Kidney (tissue), 14 donors: Measurements from ENCODE around the gene KIAA1328. TPM values are rescaled to one million over a fixed set of nuclear protein-coding genes. Genes with fewer than 3 reads are reported as not detected.
A peak's percentile ranks its signal among the peaks of the same experiment; 100 is the strongest.

Experiments used
- DNase-seq, 5 donors: peaks; one replicate each; pipeline ENCODE4 v3.0.0-alpha.2; 2013 to 2020
- FAIRE-seq: peaks from 2 replicates; lab custom pipeline; 2012; peaks lifted over from hg19 to GRCh38; lab: Jason Lieb, UNC
- H3K27ac ChIP-seq, 2 donors: one replicate each; pipeline ENCODE4 v1.7.0; 2013; ENCODE audit warnings: low read depth in 2 of 2, low read length in 2 of 2, inconsistent platforms in 1 of 2
- H3K27me3 ChIP-seq: one replicate; pipeline ENCODE4 v1.7.1; 2013; ENCODE audit warnings: low read length, inconsistent platforms; ENCODE audit not compliant: control insufficient read depth, insufficient read depth
- H3K36me3 ChIP-seq, 3 donors: one replicate each; pipeline versions ENCODE4 v1.7.0 to v1.7.1; 2013; ENCODE audit warnings: low read length in 3 of 3, control low read depth in 1 of 3, inconsistent platforms in 1 of 3; ENCODE audit not compliant: insufficient read depth in 3 of 3, control insufficient read depth in 2 of 3
- H3K4me1 ChIP-seq, 3 donors: one replicate each; pipeline versions ENCODE4 v1.7.0 to v1.7.1; 2013; ENCODE audit warnings: low read length in 3 of 3, inconsistent platforms in 1 of 3, low read depth in 1 of 3; ENCODE audit not compliant: control insufficient read depth in 2 of 3, insufficient read depth in 2 of 3
- H3K4me3 ChIP-seq, 3 donors: one replicate each; pipeline versions ENCODE4 v1.7.0 to v1.8.1; 2013; ENCODE audit warnings: low read length in 3 of 3, control low read depth in 1 of 3, inconsistent platforms in 1 of 3
- H3K9ac ChIP-seq, 3 donors: one replicate each; pipeline versions ENCODE4 v1.7.0 to v1.7.1; 2013; ENCODE audit warnings: low read length in 3 of 3, control low read depth in 1 of 3, inconsistent platforms in 1 of 3
- H3K9me3 ChIP-seq, 3 donors: one replicate each; pipeline versions ENCODE4 v1.7.0 to v1.7.1; 2013; ENCODE audit warnings: low read length in 3 of 3, control low read depth in 1 of 3, inconsistent platforms in 1 of 3; ENCODE audit not compliant: control insufficient read depth in 2 of 3, insufficient read depth in 1 of 3
- intact Hi-C: fragments of 100-400 bp; cut with DNase I; formaldehyde crosslinking; loops from one replicate; pipeline ENCODE4 v1.11.1; 2022
- polyA plus RNA-seq: library from polyadenylated mRNA; stranded (reverse); fragments of 350-450 nt; fragmentation: Illumina TruSeq; extraction: RNeasy Lipid Tissue Mini Kit (QIAGEN cat#74804); gene quantifications from one replicate; pipeline ENCODE4 v1.2.3, GENCODE V29; 2014; ENCODE audit warnings: low read depth, low replicate concordance; ENCODE audit not compliant: insufficient read depth
- total RNA-seq: library from RNA; stranded (reverse); fragmentation: NEBNext Ultra II Directional; extraction: Animal tissue kit (Norgen Biotek cat#: 25700); gene quantifications from one replicate; pipeline ENCODE4 v1.2.1, GENCODE V29; 2021
- TF ChIP-seq, protein P1 (sequence below): IDR thresholded peaks from 3 replicates; pipeline ENCODE4 v1.5.1; 2012; ENCODE audit warnings: mild to moderate bottlenecking, moderate library complexity, borderline replicate concordance; ENCODE audit not compliant: insufficient read depth; ENCODE audit errors: extremely low read depth
- donor health status: control.
- donor health status: control.
- donor health status: control.
- donor health status: control.
- donor health status: control.
- donor health status: DM: yes; HTN: yes; CAD: no.
- donor health status: Normal renal cell carcinoma (clear cell type).

Gene KIAA1328
- total and polyA plus RNA-seq, 2 donors from 2014 or later = 2.7 to 11.6 TPM

DNA sequence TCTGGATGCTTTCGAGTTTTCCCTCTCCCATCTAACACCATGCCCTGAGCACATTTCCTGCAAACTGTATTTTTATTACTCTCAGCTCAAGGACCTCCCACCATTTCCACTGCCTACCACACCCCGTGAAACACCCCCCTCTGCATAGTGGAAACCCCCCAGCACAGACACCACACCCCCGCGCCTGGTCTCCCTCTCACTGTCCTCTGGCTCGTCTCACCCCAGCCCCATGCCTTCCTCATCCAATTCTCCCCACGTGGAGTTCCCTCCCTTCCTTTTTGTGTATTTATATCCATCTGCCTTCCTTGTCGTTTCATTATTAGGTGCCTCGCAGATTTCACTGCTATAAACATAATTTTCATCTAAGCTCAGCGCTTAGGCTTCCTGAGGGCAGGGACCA is 429.2 kb downstream of the KIAA1328 start:
- TF ChIP-seq, protein P1, sequence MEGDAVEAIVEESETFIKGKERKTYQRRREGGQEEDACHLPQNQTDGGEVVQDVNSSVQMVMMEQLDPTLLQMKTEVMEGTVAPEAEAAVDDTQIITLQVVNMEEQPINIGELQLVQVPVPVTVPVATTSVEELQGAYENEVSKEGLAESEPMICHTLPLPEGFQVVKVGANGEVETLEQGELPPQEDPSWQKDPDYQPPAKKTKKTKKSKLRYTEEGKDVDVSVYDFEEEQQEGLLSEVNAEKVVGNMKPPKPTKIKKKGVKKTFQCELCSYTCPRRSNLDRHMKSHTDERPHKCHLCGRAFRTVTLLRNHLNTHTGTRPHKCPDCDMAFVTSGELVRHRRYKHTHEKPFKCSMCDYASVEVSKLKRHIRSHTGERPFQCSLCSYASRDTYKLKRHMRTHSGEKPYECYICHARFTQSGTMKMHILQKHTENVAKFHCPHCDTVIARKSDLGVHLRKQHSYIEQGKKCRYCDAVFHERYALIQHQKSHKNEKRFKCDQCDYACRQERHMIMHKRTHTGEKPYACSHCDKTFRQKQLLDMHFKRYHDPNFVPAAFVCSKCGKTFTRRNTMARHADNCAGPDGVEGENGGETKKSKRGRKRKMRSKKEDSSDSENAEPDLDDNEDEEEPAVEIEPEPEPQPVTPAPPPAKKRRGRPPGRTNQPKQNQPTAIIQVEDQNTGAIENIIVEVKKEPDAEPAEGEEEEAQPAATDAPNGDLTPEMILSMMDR = no peak
- FAIRE-seq (no peak), DNase-seq (no peak)
- Histone ChIP-seq H3K27me3 (no peaks in the 10 kb centered on the region), H3K27ac (no peak overlapping the region), H3K4me1 (no peaks in the 10 kb centered on the region), H3K9ac (no peak overlapping the region), H3K4me3 (no peak overlapping the region), H3K36me3 (no peaks in the 10 kb centered on the region), H3K9me3 (no peaks in the 10 kb centered on the region)
- intact Hi-C loops = no loop called here

GRCh38 chr18:37258819-37259218 is 429.9 kb downstream of the KIAA1328 start:
- H3K4me1 ChIP-seq = no peaks in the 10 kb centered on the region
- no peak overlapping the region for H3K4me3 ChIP-seq
- no peak overlapping the region for H3K27ac ChIP-seq
- H3K27me3 ChIP-seq = no peaks in the 10 kb centered on the region
- no peak overlapping the region for H3K9ac ChIP-seq
- FAIRE-seq = no peak
- no peaks in the 10 kb centered on the region for H3K36me3 ChIP-seq
- DNase-seq = peak in 1 of 5 donors; percentile 56
- intact Hi-C loops = no loop called here
- TF ChIP-seq, protein P1 = no peak
- no peaks in the 10 kb centered on the region for H3K9me3 ChIP-seq

DNA sequence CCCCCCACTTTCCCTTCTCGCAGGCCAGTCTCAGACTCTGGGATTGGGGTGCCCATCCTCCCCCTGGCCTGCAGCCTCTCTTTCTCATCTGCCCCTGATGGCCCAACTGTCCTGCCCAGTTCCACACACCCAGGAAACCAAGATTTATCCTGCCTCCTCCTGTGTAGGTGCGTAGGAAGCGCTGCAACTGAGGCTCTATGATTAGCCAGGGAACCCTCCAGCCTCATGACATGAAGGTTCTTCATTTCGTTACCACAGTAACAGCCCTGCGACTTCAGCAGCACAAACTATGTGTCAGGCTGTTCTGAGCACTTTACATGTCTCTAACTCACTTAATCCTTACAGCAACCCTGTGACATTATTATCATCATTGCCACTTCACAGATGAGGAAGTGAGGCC is 430.8 kb downstream of the KIAA1328 start:
- TF ChIP-seq, protein P1 = no peak
- no peak overlapping the region for H3K27ac ChIP-seq
- H3K9ac ChIP-seq = no peak overlapping the region
- DNase-seq (no peak), FAIRE-seq (no peak)
- H3K36me3 ChIP-seq = no peaks in the 10 kb centered on the region
- H3K27me3 ChIP-seq = no peaks in the 10 kb centered on the region
- H3K4me1 ChIP-seq = no peaks in the 10 kb centered on the region
- intact Hi-C loops = no loop called here
- H3K9me3 ChIP-seq = no peaks in the 10 kb centered on the region
- H3K4me3 ChIP-seq = no peak overlapping the region
